ENCODE results near the gene EYA3.

The EYA3 gene

DNA sequence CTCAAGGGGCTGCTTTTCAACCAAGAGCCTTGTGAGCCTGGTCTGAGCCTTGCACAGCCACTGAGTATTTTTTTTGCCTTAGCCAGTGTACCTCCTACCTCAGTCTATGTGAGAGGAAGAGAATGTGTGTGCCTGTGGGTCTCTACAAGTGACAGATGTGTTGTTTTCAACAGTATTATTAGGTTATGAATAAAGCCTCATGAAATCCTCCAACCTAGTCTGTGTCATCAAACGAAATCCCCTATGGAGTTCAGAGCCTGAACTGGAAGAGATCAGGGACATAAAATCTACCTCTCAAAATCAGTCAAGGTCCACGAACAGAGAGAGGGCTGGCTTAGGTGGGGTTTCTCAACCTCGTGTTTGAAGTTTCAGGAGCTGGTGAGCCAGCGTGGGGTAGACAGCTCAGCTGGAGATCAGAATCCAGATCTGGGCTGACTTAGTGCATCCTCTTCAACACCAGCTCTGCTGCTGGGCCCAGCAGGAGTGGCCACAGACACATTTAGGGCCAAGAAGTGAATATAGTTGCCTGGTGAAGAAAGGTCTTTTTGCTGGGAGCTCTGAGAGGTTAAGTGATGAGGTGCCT lies 120.4 kb downstream of the EYA3 start:
- no peak for DNase-seq (ENCODE audit: low spot score)

DNA sequence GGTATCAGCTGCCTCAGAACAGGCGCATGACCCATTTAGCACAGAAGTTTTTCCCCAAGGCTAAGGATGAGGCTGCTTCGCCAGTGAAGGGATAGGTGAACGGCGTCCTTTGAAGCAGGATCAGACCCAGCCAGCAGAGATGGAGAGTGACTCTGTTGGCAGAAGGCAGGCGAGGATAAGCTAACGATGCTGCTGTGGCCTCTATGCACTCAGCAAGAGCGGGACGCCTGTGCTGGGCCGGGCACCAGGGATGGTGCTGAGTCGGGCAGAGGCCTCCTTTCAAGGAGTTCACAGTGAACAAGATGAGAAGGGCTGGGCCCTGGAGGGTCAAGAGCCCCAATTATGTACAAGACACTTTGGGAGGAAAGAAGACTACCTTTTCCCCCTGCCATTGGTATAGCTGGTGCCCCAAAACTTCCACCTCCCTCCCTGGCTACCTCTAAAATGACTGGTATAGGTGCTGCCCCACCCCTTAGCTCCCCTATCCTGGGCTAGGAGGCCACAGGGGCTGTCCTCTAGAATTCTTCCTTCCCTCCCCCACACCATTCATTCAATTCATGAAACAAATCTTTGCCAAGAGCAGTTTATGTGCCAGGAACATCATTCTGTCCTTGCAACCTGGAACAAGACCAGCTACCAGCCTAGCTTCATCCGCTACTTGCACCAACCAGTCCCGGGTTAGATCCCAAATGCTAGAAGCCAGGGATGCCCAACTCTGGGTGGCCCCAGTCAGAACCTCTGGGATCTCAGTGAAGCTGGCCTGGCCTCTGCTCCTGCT lies 121.1 kb downstream of the EYA3 start:
- no peak for DNase-seq (ENCODE audit: low spot score)

DNA sequence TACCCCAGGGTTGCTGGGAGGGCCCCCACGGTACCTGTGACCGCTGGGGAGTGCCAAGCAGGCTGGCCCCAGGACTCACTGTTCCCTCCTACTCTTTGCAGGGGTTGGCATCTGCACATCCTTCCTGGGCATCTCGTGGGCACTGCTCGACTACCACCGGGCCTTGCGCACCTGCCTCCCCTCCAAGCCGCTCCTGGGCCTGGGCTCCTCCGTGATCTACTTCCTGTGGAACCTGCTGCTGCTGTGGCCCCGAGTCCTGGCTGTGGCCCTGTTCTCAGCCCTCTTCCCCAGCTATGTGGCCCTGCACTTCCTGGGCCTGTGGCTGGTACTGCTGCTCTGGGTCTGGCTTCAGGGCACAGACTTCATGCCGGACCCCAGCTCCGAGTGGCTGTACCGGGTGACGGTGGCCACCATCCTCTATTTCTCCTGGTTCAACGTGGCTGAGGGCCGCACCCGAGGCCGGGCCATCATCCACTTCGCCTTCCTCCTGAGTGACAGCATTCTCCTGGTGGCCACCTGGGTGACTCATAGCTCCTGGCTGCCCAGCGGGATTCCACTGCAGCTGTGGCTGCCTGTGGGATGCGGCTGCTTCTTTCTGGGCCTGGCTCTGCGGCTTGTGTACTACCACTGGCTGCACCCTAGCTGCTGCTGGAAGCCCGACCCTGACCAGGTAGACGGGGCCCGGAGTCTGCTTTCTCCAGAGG lies 121.9 kb downstream of the EYA3 start:
- DNase-seq (ENCODE audit: low spot score), result no peak

DNA sequence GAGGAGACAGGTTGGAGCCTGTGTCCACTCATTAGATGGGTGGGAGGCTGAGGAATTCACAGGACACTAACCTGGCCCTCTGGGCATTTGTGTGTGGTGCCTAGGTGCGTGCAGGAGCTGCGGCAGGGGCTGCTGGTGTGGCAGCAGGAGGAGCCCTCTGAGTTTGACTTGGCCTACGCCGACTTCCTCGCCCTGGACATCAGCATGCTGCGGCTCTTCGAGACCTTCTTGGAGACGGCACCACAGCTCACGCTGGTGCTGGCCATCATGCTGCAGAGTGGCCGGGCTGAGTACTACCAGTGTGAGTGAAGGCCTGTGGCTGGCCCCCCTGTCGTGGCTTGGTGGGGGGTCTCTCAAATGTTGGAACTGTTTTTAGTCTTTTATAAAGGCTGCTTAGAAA lies 125.0 kb downstream of the EYA3 start:
- DNase-seq (ENCODE audit: low spot score), result no peak

DNA sequence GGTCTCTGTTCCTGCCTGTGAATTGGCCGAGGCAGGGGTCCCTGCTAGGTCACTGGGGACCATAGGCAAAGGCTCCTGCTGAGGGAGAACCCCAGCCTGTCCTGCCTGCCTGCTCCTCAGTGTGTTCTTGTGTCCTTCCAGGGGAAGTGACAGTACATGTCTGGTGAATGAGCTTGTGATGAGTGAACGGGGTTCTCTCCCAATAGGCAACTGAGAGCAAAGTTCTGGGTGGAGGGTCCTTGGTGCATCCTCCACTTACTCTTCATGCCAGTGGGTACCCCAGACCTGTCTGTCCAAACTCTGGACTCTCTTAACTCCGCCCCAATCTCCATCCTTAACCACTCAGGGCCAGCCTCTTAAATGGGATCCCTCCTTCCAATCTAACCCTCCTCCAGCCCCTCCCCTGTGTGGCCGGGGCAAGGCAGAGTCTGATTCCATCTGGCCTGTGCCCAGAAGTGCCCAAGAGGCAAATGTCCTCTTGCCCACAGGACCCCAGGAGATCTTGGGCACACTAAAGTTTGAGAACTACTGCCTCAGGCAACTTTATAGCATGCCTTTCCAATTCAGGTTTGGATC lies 126.7 kb downstream of the EYA3 start:
- DNase-seq (ENCODE audit: low spot score), result no peak

DNA sequence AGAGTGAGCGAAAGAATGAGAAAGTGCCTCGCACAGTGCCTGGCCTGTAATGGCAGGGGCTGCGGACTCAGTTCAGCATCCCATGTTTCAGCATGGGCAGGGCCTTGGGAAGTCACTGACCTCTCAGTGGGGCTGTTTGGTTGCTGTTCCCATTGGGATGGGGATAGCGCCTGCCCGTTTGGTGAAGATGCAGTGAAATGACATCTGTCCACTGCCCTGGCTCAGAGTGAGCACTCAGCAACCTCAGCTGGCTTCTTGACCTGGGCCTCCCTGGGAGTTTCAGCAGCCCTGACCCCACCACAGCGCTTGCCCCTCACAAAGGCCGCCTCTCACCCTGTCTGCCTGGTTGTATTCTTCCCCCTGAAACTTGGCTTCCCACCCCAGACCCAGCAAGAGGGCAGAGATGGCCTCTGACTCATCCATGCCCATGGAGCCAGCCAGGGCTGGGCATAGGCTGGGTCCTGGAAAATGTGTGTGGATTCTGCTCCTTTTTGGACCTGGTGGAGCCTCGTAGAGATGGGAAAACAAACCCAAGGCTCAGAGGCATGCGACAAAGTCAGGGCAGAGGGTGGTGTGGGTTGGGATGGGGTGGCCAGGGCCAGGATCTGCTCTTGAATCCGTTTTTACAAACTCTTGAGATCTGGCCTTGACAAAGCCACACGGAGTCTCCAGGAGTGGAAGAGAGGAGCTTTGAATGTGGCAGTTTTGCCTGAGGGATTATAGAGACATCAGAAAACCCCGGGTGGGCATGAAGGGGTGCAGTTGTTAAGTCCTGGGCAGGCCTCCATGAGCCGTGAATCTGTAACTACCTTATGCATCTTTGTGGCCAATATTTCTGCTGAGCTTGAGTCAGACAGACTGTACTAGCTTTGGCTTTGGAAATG lies 127.4 kb downstream of the EYA3 start:
- peak; percentile 30 for DNase-seq (ENCODE audit: low spot score)

DNA sequence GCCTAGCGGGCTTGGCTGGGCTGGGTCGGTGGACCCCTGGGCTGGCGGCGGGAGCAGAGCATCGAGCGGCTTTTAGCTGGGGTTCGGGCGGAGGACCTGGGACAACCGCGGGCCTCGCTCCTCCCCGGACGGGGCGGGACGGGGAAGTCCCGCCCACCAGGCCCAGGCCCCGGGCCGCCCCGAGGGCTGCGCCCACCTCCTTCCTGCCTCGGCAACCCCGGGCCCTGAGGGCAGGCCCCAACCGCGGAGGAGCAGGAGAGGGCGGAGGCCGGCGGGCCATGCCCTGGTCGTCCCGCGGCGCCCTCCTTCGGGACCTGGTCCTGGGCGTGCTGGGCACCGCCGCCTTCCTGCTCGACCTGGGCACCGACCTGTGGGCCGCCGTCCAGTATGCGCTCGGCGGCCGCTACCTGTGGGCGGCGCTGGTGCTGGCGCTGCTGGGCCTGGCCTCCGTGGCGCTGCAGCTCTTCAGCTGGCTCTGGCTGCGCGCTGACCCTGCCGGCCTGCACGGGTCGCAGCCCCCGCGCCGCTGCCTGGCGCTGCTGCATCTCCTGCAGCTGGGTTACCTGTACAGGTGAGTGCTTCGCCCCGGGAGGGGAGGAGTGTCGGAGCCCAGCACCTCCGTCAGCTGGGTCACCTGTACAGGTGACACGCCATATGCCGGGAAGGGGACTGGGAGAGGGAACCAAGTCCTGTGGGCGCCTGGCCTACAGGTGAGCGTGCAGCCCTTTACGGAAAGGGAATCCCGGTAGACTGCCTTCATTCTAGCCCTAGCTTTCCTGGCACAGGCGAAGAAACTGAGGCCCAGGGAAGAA lies 128.4 kb downstream of the EYA3 start, which contains the start of gene XKR8:
Gene XKR8, plus strand, starts transcription at position 182 of the 812 bp plus-strand sequence. Its CDS starts 97 bp downstream, at position 279.
- DNase-seq (ENCODE audit: low spot score), result peak; percentile 65

DNA sequence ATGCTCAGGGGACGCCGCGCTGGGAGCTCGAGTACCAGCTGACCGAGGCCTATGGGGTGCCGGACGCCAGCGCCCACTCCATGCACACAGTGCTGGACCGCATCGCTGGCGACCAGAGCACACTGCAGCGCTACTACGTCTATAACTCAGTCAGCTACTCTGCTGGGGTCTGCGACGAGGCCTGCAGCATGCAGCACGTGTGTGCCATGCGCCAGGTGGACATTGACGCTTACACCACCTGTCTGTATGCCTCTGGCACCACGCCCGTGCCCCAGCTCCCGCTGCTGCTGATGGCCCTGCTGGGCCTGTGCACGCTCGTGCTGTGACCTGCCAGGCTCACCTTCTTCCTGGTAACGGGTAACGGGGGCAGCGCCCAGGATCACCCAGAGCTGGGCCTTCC lies 129.9 kb downstream of the EYA3 start:
- DNase-seq (ENCODE audit: low spot score), result no peak

DNA sequence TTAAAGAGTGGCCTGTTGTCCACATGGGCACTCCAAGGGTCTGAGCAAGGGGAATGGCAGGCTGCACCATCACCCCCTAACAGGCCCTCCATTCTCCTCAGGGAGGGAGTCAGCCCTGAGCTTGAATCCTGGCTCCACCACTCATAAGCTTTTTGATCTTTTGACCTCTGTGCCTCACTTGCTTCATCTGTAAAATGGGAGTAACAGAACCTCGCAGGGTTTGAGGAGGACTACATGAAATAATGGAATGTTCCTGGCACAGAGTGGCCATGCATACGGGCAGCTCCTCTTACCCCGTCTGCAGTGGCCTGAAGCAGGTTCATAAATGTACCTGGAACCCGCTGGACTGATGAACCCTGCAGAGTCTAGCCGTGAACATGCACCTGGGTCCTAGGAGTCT lies 130.8 kb downstream of the EYA3 start:
- DNase-seq (ENCODE audit: low spot score), result no peak

DNA sequence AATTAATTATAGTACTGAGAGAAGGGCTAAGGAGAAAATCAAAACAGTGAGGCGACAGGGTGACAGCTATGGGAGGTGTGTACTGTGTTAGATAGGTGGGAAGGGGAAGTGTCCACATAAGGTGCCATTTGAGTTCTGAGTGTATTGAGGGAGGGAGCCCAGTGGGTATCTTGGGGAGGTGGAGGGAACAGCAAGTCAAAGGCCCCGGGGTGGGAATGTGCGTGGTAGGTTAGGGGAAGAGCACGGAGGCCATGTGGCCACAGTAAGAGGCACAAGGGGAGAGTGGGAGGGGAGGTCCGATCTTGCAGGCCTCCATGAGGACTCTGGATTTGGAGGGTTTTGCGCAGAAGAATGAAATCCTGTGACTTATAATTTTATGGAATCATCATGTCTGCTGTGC lies 131.6 kb downstream of the EYA3 start:
- no peak for DNase-seq (ENCODE audit: low spot score)

DNA sequence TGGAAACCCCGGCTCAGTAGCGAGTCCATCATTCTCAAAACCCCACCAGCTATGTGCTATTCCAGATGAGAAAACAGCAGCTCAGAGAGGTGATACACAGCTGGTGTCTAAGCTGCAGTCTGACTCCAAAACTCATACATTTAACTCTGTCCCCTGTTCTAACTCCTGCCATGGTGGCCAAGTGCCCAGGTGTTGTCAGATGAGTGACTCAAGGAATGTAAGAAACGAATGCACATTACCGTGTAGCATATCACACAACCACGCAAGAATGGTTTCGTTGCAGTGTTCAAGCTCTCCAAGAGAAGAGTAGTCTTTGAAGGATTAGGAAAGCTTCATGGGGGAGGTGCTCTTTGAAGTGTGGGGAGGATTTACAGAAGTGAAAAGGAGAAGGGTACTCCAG lies 133.3 kb downstream of the EYA3 start:
- no peak for DNase-seq (ENCODE audit: low spot score)

DNA sequence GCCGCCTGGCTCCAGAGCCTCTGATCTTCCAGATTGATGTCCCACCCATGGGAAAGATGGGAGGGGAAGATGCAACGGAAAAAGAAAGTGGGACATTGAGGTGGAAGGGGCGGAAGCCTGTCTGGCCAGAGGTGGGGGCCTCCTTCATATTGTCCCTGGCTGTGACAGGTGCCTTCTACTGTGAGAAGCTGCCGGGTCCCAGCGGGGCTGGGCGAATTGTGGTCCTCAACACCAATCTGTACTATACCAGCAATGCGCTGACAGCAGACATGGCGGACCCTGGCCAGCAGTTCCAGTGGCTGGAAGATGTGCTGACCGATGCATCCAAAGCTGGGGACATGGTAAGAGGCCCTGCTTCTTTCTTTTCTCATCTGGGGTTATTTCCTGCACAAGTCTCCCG lies 134.2 kb downstream of the EYA3 start:
- no peak for DNase-seq (ENCODE audit: low spot score)

DNA sequence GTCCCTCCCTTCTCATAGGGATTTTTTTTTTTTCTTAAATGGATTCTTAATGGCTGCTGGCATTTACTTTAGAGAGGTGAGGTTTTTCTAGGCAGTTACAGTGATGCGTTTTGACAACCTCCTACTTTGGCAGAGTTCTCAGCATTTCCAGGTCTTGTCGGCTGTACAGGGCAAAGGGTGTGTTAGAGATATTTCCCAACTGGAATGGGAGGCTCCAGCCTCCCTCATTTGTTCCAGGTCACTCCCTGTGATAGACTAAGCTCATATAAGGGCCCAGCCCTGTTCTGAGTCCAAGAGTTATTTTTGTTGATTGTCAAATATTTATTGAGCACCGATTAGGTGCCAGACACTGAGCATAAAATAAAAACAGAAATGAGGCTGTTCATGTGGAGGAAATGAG lies 136.3 kb downstream of the EYA3 start:
- DNase-seq (ENCODE audit: low spot score), result no peak

DNA sequence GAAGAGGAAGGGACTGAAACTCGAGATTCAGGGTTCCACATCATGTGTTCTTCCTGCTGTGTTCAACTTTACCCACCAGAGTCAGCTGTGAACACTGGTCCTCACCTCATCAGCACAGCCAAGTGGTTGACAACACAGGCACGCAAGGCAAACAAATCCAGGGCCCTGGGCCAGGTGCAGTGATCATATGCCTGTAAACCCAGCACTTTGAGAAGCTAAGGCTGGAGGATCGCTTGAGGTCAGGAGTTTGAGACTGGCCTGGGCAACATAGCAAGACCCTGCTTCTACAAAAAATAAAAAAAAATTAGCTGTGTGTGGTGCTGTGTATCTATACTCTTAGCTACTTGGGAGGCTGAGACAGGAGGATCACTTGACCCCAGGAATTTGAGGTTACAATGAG lies 137.0 kb downstream of the EYA3 start:
- no peak for DNase-seq (ENCODE audit: low spot score)

DNA sequence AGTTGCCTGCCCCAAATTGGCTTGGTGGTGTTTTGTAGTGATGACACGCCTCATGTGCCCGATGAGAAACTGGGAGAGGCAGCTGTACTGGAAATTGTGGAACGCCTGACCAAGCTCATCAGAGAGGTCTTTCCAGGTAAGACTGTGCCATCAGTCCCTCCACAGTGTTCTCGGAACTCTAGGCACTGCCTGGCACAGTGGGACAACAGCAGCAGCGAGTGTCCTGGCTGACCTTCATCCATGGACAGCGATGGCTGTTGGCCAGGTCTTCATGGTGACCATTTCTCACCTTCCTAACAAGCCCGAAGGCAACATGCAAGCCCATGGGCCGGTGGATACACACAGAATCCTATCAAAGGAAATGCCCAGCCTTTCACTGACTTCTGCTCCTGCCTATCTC lies 139.4 kb downstream of the EYA3 start:
- DNase-seq (ENCODE audit: low spot score), result no peak

DNA sequence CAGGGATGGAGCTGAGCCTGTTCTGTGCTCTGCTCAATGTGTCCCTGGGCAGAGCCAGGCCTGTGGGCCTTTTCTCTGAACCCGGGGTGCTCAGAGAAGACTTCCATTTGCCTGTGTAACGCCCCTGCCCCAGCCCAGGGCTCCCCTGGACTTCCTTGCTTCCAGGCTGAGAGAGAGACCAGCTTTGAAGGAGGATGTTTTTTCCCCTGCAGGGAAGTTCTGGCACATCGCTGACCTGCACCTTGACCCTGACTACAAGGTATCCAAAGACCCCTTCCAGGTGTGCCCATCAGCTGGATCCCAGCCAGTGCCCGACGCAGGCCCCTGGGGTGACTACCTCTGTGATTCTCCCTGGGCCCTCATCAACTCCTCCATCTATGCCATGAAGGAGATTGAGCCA lies 143.4 kb downstream of the EYA3 start:
- DNase-seq (ENCODE audit: low spot score), result no peak

DNA sequence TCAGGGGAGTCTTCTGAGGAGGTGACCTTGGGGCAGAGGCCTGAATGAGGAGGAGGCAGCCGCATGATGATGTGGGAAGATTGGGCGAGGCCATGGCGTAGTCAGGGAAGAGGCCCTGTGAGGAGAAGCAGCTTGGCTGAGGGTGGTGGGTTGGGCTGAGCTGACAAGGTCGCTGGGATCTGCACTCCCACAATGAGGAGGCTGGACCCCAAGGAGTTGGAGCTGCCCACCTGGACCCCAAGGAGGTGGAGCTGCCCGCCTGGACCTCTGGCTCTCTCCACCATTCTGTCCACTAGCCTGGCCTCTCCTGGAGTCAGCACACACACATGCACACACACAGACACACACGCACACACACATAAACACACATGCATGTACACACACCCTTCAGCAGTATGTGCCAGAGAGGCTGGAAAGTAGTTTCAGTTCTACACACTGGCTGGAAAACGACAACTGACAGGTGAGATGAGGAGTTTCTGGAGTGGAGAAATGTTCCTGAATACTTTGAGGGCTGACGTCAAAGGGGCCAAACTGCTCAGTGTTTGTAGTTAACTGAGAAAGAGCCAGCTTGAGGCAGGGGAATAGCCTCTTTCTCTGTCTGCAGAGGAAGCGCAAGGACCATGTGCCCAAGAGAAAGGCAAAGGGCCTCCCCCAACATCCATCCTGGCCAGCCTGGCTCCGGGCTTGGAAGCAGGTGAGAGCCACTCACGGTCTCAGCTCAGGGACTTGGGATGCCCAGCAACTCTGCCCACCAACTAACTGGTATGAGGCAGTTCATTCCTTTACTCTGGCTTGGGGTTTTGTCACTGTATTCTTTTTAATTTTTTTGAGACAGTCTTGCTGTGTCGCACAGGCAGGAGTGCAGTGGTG lies 146.5 kb downstream of the EYA3 start:
- DNase-seq (ENCODE audit: low spot score), result no peak

DNA sequence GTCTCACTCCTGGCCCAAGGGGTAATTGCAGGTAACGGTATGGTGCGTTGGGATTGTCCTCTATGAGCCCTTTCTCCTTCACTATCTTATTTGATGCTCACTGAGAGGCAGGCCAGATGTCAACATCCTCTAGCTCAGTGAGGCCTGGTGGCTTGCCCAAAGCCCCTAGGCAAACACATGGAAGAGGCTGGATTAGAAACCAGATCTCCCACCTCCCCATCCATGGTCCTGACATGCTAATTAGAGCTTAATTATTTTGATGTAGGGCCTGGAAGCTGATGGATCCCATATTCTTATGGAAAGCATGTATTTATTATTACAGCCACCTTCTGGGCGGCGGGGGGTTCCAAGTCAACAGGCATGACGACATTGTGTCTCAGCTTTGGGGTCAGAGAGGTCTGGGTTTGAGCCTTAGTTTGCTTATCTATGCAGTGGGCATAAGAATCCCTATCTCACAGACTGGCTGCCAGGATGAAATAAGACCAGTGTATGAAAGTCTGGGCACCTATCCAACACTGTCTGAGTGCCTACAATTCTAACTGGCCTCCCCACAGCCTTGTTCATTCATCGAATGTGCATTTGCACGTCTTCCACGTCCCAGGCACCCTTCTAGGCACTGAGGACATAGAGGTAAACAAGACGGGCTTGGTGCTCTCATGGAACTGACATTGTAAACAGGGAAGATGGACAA lies 147.4 kb downstream of the EYA3 start:
- DNase-seq (ENCODE audit: low spot score), result peak; percentile 14

DNA sequence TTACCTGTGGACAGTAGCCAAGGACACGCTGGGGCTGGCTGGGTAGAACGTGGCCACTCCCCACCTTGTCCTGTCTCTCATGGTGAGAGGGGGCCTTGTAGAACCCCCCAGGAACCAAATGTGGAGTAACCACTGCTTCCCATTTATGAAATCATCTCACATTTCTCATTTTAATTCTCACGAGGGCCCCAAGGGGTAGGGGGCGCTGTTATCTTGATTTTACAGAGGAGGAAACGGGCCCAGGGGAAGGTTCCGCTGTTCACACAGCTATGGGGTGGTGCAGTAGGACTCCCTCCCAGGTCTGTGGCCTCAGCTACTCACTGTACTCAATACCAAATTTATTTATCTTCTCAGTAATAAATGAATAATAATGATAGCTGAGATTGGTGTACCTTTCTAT lies 148.1 kb downstream of the EYA3 start:
- DNase-seq (ENCODE audit: low spot score), result peak; percentile 36
